VCaP (cell line): Measurements from ENCODE around the gene SPSB1.

Experiments
- H3K27ac ChIP-seq: fragments of 450-650 bp; 2 replicates; pipeline ENCODE4 v1.5.1; 2017
- TF ChIP-seq, protein P1 (sequence below): fragments of 450-650 bp; conservative IDR thresholded peaks from 2 replicates; pipeline ENCODE4 v1.5.1; 2017; ENCODE audit warnings: mild to moderate bottlenecking, moderate library complexity

SPSB1 gene

DNA sequence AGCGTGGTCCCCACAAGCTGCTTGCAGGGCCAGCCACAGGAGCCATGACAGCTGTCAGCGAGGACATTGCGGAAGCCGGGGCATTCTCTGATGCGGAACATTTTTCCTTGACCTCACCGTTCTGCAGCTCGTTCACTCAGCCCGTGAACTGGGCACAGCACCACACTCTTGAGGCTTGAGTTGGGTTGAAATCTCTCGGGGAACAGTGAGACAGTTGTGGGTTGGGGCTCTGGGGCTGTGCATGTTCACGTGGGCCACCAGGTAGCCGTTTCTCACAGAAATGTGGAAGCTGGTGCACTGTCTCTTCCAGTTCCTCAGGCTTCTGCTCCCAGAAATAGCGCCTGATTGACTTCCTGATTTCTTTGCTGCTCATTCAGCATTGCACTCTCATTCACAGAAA lies 69.8 kb downstream of the SPSB1 start:
- TF ChIP-seq, protein P1, sequence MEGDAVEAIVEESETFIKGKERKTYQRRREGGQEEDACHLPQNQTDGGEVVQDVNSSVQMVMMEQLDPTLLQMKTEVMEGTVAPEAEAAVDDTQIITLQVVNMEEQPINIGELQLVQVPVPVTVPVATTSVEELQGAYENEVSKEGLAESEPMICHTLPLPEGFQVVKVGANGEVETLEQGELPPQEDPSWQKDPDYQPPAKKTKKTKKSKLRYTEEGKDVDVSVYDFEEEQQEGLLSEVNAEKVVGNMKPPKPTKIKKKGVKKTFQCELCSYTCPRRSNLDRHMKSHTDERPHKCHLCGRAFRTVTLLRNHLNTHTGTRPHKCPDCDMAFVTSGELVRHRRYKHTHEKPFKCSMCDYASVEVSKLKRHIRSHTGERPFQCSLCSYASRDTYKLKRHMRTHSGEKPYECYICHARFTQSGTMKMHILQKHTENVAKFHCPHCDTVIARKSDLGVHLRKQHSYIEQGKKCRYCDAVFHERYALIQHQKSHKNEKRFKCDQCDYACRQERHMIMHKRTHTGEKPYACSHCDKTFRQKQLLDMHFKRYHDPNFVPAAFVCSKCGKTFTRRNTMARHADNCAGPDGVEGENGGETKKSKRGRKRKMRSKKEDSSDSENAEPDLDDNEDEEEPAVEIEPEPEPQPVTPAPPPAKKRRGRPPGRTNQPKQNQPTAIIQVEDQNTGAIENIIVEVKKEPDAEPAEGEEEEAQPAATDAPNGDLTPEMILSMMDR: no peak
- no peak overlapping the region for H3K27ac ChIP-seq

DNA sequence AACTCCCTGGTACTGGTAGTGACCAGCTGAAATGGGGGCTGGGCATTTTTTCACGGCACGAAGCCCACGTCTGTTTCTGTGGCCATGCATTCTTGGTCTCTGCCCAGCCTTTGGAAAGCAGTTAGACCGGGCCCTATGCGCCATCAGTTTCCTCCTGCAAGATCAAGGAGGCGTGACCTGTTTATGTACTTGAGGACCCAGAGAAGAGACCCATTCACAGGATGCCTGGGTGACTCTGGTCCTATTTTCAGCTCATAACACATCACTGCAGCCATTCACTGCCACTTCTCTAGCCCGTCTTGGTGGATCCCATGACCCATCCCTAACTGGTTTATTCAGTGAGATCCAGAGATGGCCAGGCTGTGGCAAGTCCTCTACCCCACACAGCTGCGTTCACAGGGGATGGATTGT lies 70.4 kb downstream of the SPSB1 start:
- TF ChIP-seq, protein P1: no peak
- no peak overlapping the region for H3K27ac ChIP-seq

- TF ChIP-seq, protein P1: no peak
- H3K27ac ChIP-seq: no peak overlapping the region
Measured at GRCh38 chr1:9366298-9366697, 73.6 kb downstream of the SPSB1 start.

DNA sequence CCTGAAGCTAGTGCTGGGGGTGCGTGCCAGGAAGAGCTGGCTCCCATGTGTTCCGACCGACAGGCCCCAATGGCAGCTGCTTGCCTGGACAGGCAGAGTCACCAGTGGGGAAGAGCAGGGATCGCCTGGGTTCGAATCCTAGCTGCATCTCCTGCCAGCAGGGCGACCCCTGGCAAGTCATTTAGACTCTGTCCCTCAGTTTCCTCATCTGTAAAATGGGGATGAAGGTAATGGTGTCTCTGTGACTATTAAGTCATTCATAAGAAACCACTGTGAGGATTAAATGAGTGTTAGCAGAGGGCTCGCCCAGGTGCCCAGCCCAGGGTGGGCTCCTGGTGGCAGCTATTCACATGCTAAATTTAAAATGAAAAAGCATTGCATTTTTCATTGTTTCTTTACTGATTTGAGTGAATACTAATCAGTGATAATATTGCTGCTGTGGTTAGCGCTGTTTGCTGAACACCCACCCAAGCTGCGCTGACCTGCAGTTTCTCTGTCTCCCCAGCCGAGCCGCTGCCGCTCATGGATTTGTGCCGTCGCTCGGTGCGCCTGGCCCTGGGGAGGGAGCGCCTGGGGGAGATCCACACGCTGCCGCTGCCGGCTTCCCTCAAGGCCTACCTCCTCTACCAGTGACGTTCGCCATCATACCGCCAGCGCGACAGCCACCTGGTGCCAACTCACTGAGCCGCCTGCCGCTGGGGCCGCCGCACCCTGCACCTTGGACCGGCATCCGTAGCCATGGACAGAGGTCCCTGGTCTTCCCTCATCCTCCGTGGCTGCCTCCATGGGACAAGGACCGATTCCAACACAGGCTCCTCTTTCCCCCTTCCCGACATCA lies 74.5 kb downstream of the SPSB1 start:
- TF ChIP-seq, protein P1: no peak
- no peak overlapping the region for H3K27ac ChIP-seq

- TF ChIP-seq, protein P1: no peak
Measured at GRCh38 chr1:9367806-9368205, 75.1 kb downstream of the SPSB1 start.

GRCh38 chr1:9368356-9368755 lies 75.7 kb downstream of the SPSB1 start:
- TF ChIP-seq, protein P1: no peak
- no peak overlapping the region for H3K27ac ChIP-seq

More at GRCh38 chr1:9367806-9368205, 75.1 kb downstream of the SPSB1 start:
- no peak overlapping the region for H3K27ac ChIP-seq

- no peak overlapping the region for H3K27ac ChIP-seq
- TF ChIP-seq, protein P1: no peak
Measured at GRCh38 chr1:9369964-9370788, 77.5 kb downstream of the SPSB1 start.
